ENCODE data around the gene RASL11B. TPM values are rescaled to one million over a fixed set of nuclear protein-coding genes. Genes with fewer than 3 reads are reported as not detected.

The RASL11B gene
- total and polyA plus RNA-seq, 10 of the 15 experiments (the other 5 are each of a cell fraction or from before 2014, with no cell fraction given): 0.06 to 0.45 (median 0.08) TPM; not detected in 5

DNA sequence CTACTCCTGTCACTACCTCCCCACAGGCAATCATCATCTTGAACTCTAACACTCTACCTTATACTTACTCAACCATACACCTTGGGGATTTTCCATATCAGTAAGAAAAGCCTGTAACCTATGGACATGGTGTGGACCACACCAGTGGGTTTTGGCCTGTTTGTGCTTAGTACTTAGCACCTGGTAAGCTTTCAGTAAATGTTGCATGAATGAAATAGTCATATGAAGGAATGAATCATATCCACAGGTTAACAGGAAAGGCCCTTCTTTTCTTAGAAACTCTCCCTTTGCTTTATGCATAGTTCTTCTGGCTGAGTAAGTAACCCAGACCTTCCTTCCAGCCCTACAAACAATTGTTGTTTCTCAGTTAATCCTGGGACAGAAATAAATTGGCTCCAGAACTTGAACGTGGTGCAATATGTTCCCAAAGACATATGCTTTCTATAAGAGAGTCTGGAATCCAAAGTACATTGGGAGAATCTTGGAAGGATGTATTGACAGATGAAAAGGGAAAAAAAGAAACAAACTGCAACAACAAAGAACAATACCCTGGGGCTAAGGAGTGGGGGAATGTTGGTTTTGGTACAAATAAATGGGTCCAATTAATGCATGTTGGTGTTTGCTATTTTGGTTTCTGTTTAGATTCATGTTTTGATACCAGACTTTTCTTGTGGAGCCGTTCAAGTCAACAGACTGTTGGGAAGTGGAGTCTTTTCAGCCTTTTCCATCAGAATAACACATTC lies 27.8 kb downstream of the RASL11B start:
- no peaks in the 10 kb centered on the region for H3K79me2 ChIP-seq (ENCODE audit: control insufficient read depth, insufficient read depth, low read length)
- no peaks in the 10 kb centered on the region for H3K27me3 ChIP-seq (replicated peaks in 1 of 2; ENCODE audit: control insufficient read depth in 2 of 2, insufficient read depth in 2 of 2, low read length in 1 of 2)
- intact Hi-C loops (cut with micrococcal nuclease; ENCODE audit: unreplicated experiment): no loop called here
- no TSS peak for BruUV-seq (replicated peaks)
- POLR2A ChIA-PET: no interaction called here
- H3K4me3 ChIP-seq: no peak overlapping the region
- H3K4me1 ChIP-seq (ENCODE audit: control insufficient read depth, insufficient read depth, low read length): no peaks in the 10 kb centered on the region
- FAIRE-seq: no peak
- CTCF ChIA-PET: interaction anchor here (2.4 kb wide), 1 partner anchor 22 kb away, joined by 8 read pairs; no protein-coding TSS in a partner anchor
- H3K27ac ChIP-seq (ENCODE audit: control insufficient read depth, insufficient read depth): no peak overlapping the region
- in situ Hi-C loops (cut with MboI): no loop called here
- SMC1A ChIA-PET (ENCODE audit: uncharacterized antibody, unreplicated experiment): interaction anchor here (0.6 kb wide), 1 partner anchor 1573 kb away, joined by 3 read pairs; no protein-coding TSS in a partner anchor
- TF ChIP-seq IKZF1 (conservative IDR thresholded peaks at IDR 0.05): no peak
- TF ChIP-seq ZNF274 (IDR thresholded peaks at IDR 0.05; ENCODE audit: insufficient read depth, insufficient read length): no peak
- TF ChIP-seq, protein P1, sequence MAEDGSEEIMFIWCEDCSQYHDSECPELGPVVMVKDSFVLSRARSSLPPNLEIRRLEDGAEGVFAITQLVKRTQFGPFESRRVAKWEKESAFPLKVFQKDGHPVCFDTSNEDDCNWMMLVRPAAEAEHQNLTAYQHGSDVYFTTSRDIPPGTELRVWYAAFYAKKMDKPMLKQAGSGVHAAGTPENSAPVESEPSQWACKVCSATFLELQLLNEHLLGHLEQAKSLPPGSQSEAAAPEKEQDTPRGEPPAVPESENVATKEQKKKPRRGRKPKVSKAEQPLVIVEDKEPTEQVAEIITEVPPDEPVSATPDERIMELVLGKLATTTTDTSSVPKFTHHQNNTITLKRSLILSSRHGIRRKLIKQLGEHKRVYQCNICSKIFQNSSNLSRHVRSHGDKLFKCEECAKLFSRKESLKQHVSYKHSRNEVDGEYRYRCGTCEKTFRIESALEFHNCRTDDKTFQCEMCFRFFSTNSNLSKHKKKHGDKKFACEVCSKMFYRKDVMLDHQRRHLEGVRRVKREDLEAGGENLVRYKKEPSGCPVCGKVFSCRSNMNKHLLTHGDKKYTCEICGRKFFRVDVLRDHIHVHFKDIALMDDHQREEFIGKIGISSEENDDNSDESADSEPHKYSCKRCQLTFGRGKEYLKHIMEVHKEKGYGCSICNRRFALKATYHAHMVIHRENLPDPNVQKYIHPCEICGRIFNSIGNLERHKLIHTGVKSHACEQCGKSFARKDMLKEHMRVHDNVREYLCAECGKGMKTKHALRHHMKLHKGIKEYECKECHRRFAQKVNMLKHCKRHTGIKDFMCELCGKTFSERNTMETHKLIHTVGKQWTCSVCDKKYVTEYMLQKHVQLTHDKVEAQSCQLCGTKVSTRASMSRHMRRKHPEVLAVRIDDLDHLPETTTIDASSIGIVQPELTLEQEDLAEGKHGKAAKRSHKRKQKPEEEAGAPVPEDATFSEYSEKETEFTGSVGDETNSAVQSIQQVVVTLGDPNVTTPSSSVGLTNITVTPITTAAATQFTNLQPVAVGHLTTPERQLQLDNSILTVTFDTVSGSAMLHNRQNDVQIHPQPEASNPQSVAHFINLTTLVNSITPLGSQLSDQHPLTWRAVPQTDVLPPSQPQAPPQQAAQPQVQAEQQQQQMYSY (CRISPR knock-in tag; IDR thresholded peaks at IDR 0.05): no peak
- TF ChIP-seq PAX8 (IDR thresholded peaks at IDR 0.05): no peak
- TF ChIP-seq YBX1 (IDR thresholded peaks at IDR 0.05): no peak
- TF ChIP-seq FOS (IDR thresholded peaks at IDR 0.05; ENCODE audit: borderline replicate concordance, extremely low read depth, insufficient read length): no peak
- no peak for TF ChIP-seq JUND (IDR thresholded peaks at IDR 0.05; ENCODE audit: low read depth, low read length)
- TF ChIP-seq MEF2A (IDR thresholded peaks at IDR 0.05; ENCODE audit: insufficient read depth, low read depth, low read length): no peak
- TF ChIP-seq MTA3 (IDR thresholded peaks at IDR 0.05; ENCODE audit: borderline replicate concordance, low read length): no peak
- TF ChIP-seq, protein P2, sequence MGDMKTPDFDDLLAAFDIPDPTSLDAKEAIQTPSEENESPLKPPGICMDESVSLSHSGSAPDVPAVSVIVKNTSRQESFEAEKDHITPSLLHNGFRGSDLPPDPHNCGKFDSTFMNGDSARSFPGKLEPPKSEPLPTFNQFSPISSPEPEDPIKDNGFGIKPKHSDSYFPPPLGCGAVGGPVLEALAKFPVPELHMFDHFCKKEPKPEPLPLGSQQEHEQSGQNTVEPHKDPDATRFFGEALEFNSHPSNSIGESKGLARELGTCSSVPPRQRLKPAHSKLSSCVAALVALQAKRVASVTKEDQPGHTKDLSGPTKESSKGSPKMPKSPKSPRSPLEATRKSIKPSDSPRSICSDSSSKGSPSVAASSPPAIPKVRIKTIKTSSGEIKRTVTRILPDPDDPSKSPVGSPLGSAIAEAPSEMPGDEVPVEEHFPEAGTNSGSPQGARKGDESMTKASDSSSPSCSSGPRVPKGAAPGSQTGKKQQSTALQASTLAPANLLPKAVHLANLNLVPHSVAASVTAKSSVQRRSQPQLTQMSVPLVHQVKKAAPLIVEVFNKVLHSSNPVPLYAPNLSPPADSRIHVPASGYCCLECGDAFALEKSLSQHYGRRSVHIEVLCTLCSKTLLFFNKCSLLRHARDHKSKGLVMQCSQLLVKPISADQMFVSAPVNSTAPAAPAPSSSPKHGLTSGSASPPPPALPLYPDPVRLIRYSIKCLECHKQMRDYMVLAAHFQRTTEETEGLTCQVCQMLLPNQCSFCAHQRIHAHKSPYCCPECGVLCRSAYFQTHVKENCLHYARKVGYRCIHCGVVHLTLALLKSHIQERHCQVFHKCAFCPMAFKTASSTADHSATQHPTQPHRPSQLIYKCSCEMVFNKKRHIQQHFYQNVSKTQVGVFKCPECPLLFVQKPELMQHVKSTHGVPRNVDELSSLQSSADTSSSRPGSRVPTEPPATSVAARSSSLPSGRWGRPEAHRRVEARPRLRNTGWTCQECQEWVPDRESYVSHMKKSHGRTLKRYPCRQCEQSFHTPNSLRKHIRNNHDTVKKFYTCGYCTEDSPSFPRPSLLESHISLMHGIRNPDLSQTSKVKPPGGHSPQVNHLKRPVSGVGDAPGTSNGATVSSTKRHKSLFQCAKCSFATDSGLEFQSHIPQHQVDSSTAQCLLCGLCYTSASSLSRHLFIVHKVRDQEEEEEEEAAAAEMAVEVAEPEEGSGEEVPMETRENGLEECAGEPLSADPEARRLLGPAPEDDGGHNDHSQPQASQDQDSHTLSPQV (IDR thresholded peaks at IDR 0.05): no peak
- TF ChIP-seq ASH2L (IDR thresholded peaks at IDR 0.05; ENCODE audit: borderline replicate concordance, low read depth): no peak
- no peak for TF ChIP-seq SIX5 (IDR thresholded peaks at IDR 0.05; ENCODE audit: low read depth, low read length, severe bottlenecking)
- no peak for TF ChIP-seq SP1 (IDR thresholded peaks at IDR 0.05; ENCODE audit: low read depth, low read length)
- no peak for TF ChIP-seq CREB1 (IDR thresholded peaks at IDR 0.05; ENCODE audit: low read depth)
- ATAC-seq: no peak
- no peaks in the 10 kb centered on the region; a peak in 2 of 4 replicates for H3K36me3 ChIP-seq (ENCODE audit: control insufficient read depth in 2 of 2, insufficient read depth in 2 of 2, low read length in 1 of 2)
- H3K9me3 ChIP-seq (replicated peaks; ENCODE audit: control insufficient read depth, insufficient read depth, low read length): no peaks in the 10 kb centered on the region; the same call in 2 of the 3 replicates
- no peak for DNase-seq (ENCODE audit: low read depth, low spot score)
- H4K20me1 ChIP-seq (ENCODE audit: control insufficient read depth, insufficient read depth): no peaks in the 10 kb centered on the region
- no peak overlapping the region for H2AFZ ChIP-seq (ENCODE audit: control insufficient read depth, low read depth, low read length)
- H3K4me2 ChIP-seq (ENCODE audit: control insufficient read depth, insufficient read depth): no peak overlapping the region
- WGBS (ENCODE audit: insufficient coverage, insufficient replicate concordance, low lambda C conversion rate, missing lambda C conversion rate): 50% methylated on average over 2 of the region's 2 CpGs
- RAD21 ChIA-PET (ENCODE audit: unreplicated experiment): no interaction called here
- H3K9ac ChIP-seq (ENCODE audit: control insufficient read depth, insufficient read depth, low read length): no peak overlapping the region
